Transverse colon (tissue), 4 donors: ENCODE data around the gene FAM110D. TPM values are rescaled to one million over a fixed set of nuclear protein-coding genes. Genes with fewer than 3 reads are reported as not detected.

Experiments used
- DNase-seq: peaks from one replicate; pipeline ENCODE4 v3.0.0-alpha.2; 2019
- H3K27ac ChIP-seq, 4 donors: fragments of 200-600 bp; sonication (generic); 2 replicates each; pipeline ENCODE4 v1.5.1; 2016 to 2018; ENCODE audit warnings: inconsistent platforms in 4 of 4
- H3K27me3 ChIP-seq: fragments of 200-600 bp; sonication (generic); 2 replicates; pipeline ENCODE4 v1.5.1; 2017; ENCODE audit warnings: inconsistent platforms
- H3K36me3 ChIP-seq, 4 donors: fragments of 200-600 bp; sonication (generic); 2 replicates each; pipeline ENCODE4 v1.5.1; 2017 to 2019; ENCODE audit warnings: inconsistent platforms in 4 of 4
- H3K4me1 ChIP-seq, 4 donors: fragments of 200-600 bp; sonication (generic); 2 replicates each; pipeline ENCODE4 v1.5.1; 2017 to 2020; ENCODE audit warnings: inconsistent platforms in 4 of 4
- H3K4me3 ChIP-seq, 4 donors: fragments of 200-600 bp; sonication (generic); 1 replicate in 1 of 4; 2 replicates in 3 of 4; pipeline versions ENCODE4 v1.5.1 to v1.6.1; 2017 to 2019; ENCODE audit warnings: inconsistent platforms in 4 of 4
- H3K9me3 ChIP-seq, 2 donors: fragments of 200-600 bp; sonication (generic); 2 replicates each; pipeline ENCODE4 v1.5.1; 2017 to 2019; ENCODE audit warnings: inconsistent platforms in 2 of 2
- CTCF ChIP-seq, 5 experiments: fragments of 200-600 bp in 3 of 5; fragments of 450-650 bp in 2 of 5; sonication (generic) in 3 of 5; IDR thresholded peaks; 1 replicate in 2 of 5; 2 replicates in 3 of 5; pipeline ENCODE4 v1.5.1; 2016 to 2017; ENCODE audit warnings: antibody characterized with exemption in 5 of 5, inconsistent platforms in 3 of 5, mild to moderate bottlenecking in 2 of 5, moderate library complexity in 1 of 5
- EP300 ChIP-seq: sonication (generic); formaldehyde crosslinking; IDR thresholded peaks from one replicate; pipeline ENCODE4 v1.6.1; 2017; ENCODE audit warnings: antibody characterized with exemption, low read depth
- POLR2A ChIP-seq: fragments of 450-650 bp; IDR thresholded peaks from one replicate; pipeline ENCODE4 v1.6.1; 2016; ENCODE audit warnings: antibody characterized with exemption, mild to moderate bottlenecking, moderate library complexity
- POLR2AphosphoS5 ChIP-seq, 3 donors: sonication (generic); formaldehyde crosslinking; IDR thresholded peaks; one replicate each; pipeline ENCODE4 v1.6.1; 2016; ENCODE audit warnings: antibody characterized with exemption in 3 of 3
- WGBS, 2 donors: methylation state at CpG; one replicate each; pipeline ENCODE4 v1.1.5; 2018; ENCODE audit warnings: low coverage in 1 of 2; 5-methylcytosine and 5-hydroxymethylcytosine counted together
- in situ Hi-C, 4 donors: fragments of 200-750 bp; cut with MboI; loops; one replicate each; pipeline versions ENCODE4 v1.15.0 to v1.15.1; 2017; ENCODE audit warnings: low sequenced_read_pairs in 3 of 4, low pct_ligation_motif_present in 1 of 4, low pct_unique_long_range_greater_than_20kb in 1 of 4
- intact Hi-C: fragments of 100-400 bp; cut with DNase I; formaldehyde crosslinking; loops from one replicate; pipeline ENCODE4 v1.15.1; 2023; ENCODE audit warnings: low total_unique reads
- total RNA-seq, 4 donors: library from RNA; depleted of rRNA; stranded (reverse); fragments of >200 nt; gene quantifications; one replicate each; pipeline ENCODE4 v1.1.0, GENCODE V29; 2016

Gene FAM110D
- total RNA-seq, 4 donors from 2014 or later = 0.82 to 9.4 (median 2.9) TPM

- intact Hi-C loops = no loop called here
- TF ChIP-seq EP300 (no peak), CTCF (IDR thresholded peaks at IDR 0.05) (no peak), POLR2AphosphoS5 (IDR thresholded peaks at IDR 0.05) (no peak), POLR2A (no peak)
- Histone ChIP-seq H3K4me3 (no peak overlapping the region), H3K36me3 (no peaks in the 10 kb centered on the region), H3K27me3 (no peaks in the 10 kb centered on the region), H3K4me1 (no peaks in the 10 kb centered on the region), H3K27ac (no peak overlapping the region), H3K9me3 (no peaks in the 10 kb centered on the region)
- 87% methylated on average over 3 of the region's 3 CpGs; no CpG with 5 or more reads in 1 of the 2 donors for WGBS, 2 donors
- no peak for DNase-seq
- in situ Hi-C loops = no loop called here
Measured at GRCh38 chr1:26197301-26197700, 38.4 kb downstream of the FAM110D start.

- intact Hi-C loops (no loop called here), in situ Hi-C loops (no loop called here)
- DNase-seq = no peak
- H3K9me3 ChIP-seq = no peaks in the 10 kb centered on the region
- H3K27ac ChIP-seq = no peak overlapping the region
- H3K4me1 ChIP-seq = no peaks in the 10 kb centered on the region
- H3K27me3 ChIP-seq = no peaks in the 10 kb centered on the region
- WGBS, 2 donors = 88% methylated on average over 11 of the region's 11 CpGs; no CpG with 5 or more reads in 1 of the 2 donors
- no peak for TF ChIP-seq EP300
- no peak overlapping the region for H3K4me3 ChIP-seq
- H3K36me3 ChIP-seq = no peaks in the 10 kb centered on the region
Measured at GRCh38 chr1:26197813-26198212, 38.9 kb downstream of the FAM110D start.

- Histone ChIP-seq H3K27me3 (no peaks in the 10 kb centered on the region), H3K9me3 (no peaks in the 10 kb centered on the region), H3K4me1 (no peaks in the 10 kb centered on the region), H3K27ac (no peak overlapping the region), H3K4me3 (no peak overlapping the region), H3K36me3 (no peaks in the 10 kb centered on the region)
- TF ChIP-seq CTCF (IDR thresholded peaks at IDR 0.05) = no peak
- TF ChIP-seq EP300 = no peak
- no peak for TF ChIP-seq POLR2A
- no peak for TF ChIP-seq POLR2AphosphoS5 (IDR thresholded peaks at IDR 0.05)
- WGBS, 2 donors = 83 to 93% methylated on average over 2 to 5 of the region's 5 CpGs
- in situ Hi-C loops (no loop called here), intact Hi-C loops (loop anchor here (5.0 kb wide), 1 partner anchor 1308 kb away; no protein-coding TSS in a partner anchor)
- DNase-seq = no peak
Measured at GRCh38 chr1:26200413-26200812, 41.5 kb downstream of the FAM110D start.

- in situ Hi-C loops = no loop called here
- Histone ChIP-seq H3K4me1 (no peaks in the 10 kb centered on the region), H3K27me3 (no peaks in the 10 kb centered on the region), H3K9me3 (no peaks in the 10 kb centered on the region), H3K4me3 (no peak overlapping the region), H3K36me3 (no peaks in the 10 kb centered on the region), H3K27ac (no peak overlapping the region)
- TF ChIP-seq POLR2A (no peak), POLR2AphosphoS5 (IDR thresholded peaks at IDR 0.05) (no peak), CTCF (IDR thresholded peaks at IDR 0.05) (no peak), EP300 (no peak)
- DNase-seq = no peak
- 75% methylated on average over 9 of the region's 9 CpGs; no CpG with 5 or more reads in 1 of the 2 donors for WGBS, 2 donors
- intact Hi-C loops = loop anchor here (5.0 kb wide), 1 partner anchor 1311 kb away; no protein-coding TSS in a partner anchor
Measured at GRCh38 chr1:26203642-26204318, 44.9 kb downstream of the FAM110D start.
